Measurements from ENCODE around the gene AZGP1. TPM values are rescaled to one million over a fixed set of nuclear protein-coding genes. Genes with fewer than 3 reads are reported as not detected.
A peak's percentile ranks its signal among the peaks of the same experiment; 100 is the strongest.
"Not testable (repeated sequence)": the region's sequence is repeated elsewhere in the genome, so short reads cannot be mapped to it uniquely, and the experiment has no call there.

AZGP1 gene
- total RNA-seq, 2 donors from 2014 or later = 0.19 to 0.43 TPM

- no peaks in the 10 kb centered on the region for H3K4me1 Mint-ChIP-seq
- no peak for ATAC-seq (replicated peaks)
- H3K27ac Mint-ChIP-seq = peak overlapping the region; percentile 19
- H3K9me3 Mint-ChIP-seq = peaks cover 3% of the 10 kb centered on the region
- no peak overlapping the region for H3K4me3 Mint-ChIP-seq
- peaks cover 20% of the 10 kb centered on the region for H3K27me3 Mint-ChIP-seq
- H3K36me3 Mint-ChIP-seq (ENCODE audit: low read depth) = no peaks in the 10 kb centered on the region
These were observed 26.1 kb downstream of the AZGP1 start for GRCh38 chr7:99949645-99950228.

- ATAC-seq (replicated peaks) = no peak
- H3K4me1 Mint-ChIP-seq = no peaks in the 10 kb centered on the region
- no peak overlapping the region for H3K4me3 Mint-ChIP-seq
- H3K27ac Mint-ChIP-seq = no peak overlapping the region
- no peaks in the 10 kb centered on the region for H3K36me3 Mint-ChIP-seq (ENCODE audit: low read depth)
- peaks cover 22% of the 10 kb centered on the region for H3K27me3 Mint-ChIP-seq
- peaks cover 3% of the 10 kb centered on the region for H3K9me3 Mint-ChIP-seq
These were observed 28.2 kb downstream of the AZGP1 start for GRCh38 chr7:99947608-99948007.

GRCh38 chr7:99944497-99945070 lies 31.2 kb downstream of the AZGP1 start:
- peaks cover 32% of the 10 kb centered on the region for H3K27me3 Mint-ChIP-seq
- no peaks in the 10 kb centered on the region for H3K36me3 Mint-ChIP-seq (ENCODE audit: low read depth)
- H3K9me3 Mint-ChIP-seq = no peaks in the 10 kb centered on the region
- H3K4me3 Mint-ChIP-seq = no peak overlapping the region
- no peak for ATAC-seq (replicated peaks)
- H3K27ac Mint-ChIP-seq = no peak overlapping the region
- no peaks in the 10 kb centered on the region for H3K4me1 Mint-ChIP-seq

GRCh38 chr7:99943641-99944496 lies 32.0 kb downstream of the AZGP1 start:
- Mint-ChIP-seq H3K27me3 (peaks cover 36% of the 10 kb centered on the region), H3K36me3 (ENCODE audit: low read depth) (no peaks in the 10 kb centered on the region), H3K27ac (no peak overlapping the region), H3K9me3 (no peaks in the 10 kb centered on the region), H3K4me3 (no peak overlapping the region), H3K4me1 (no peaks in the 10 kb centered on the region)
- ATAC-seq (replicated peaks) = no peak

GRCh38 chr7:99938296-99938695 lies 37.5 kb downstream of the AZGP1 start:
- H3K36me3 Mint-ChIP-seq (ENCODE audit: low read depth) = no peaks in the 10 kb centered on the region
- no peak overlapping the region for H3K4me3 Mint-ChIP-seq

GRCh38 chr7:99935009-99935408 lies 40.8 kb downstream of the AZGP1 start:
- not testable (repeated sequence) for H3K36me3 Mint-ChIP-seq (ENCODE audit: low read depth); H3K4me1 Mint-ChIP-seq; H3K27ac Mint-ChIP-seq; H3K9me3 Mint-ChIP-seq; H3K4me3 Mint-ChIP-seq; ATAC-seq (replicated peaks); H3K27me3 Mint-ChIP-seq

More at GRCh38 chr7:99938296-99938695, 37.5 kb downstream of the AZGP1 start:
- no peak overlapping the region for H3K27ac Mint-ChIP-seq
- no peaks in the 10 kb centered on the region for H3K4me1 Mint-ChIP-seq
- no peak for ATAC-seq (replicated peaks)
- no peaks in the 10 kb centered on the region for H3K9me3 Mint-ChIP-seq
- peaks cover 28% of the 10 kb centered on the region for H3K27me3 Mint-ChIP-seq

GRCh38 chr7:99930376-99930775 lies 45.5 kb downstream of the AZGP1 start:
- Mint-ChIP-seq H3K36me3 (ENCODE audit: low read depth) (no peaks in the 10 kb centered on the region), H3K27me3 (peaks cover 13% of the 10 kb centered on the region), H3K4me1 (peaks cover 13% of the 10 kb centered on the region), H3K4me3 (peak overlapping the region; percentile 77), H3K27ac (peak overlapping the region; percentile 88), H3K9me3 (no peaks in the 10 kb centered on the region)
- no peak for ATAC-seq (replicated peaks)

GRCh38 chr7:99929730-99930053 lies 46.1 kb downstream of the AZGP1 start:
- Mint-ChIP-seq H3K4me1 (peaks cover 13% of the 10 kb centered on the region), H3K4me3 (peak overlapping the region; percentile 77), H3K9me3 (no peaks in the 10 kb centered on the region), H3K27ac (peak overlapping the region; percentile 88), H3K36me3 (ENCODE audit: low read depth) (no peaks in the 10 kb centered on the region), H3K27me3 (peaks cover 13% of the 10 kb centered on the region)
- peak; percentile 50 for ATAC-seq (replicated peaks)

GRCh38 chr7:99928994-99929729 lies 46.7 kb downstream of the AZGP1 start, which contains the start of gene GJC3:
Gene GJC3 (minus strand): TSS chr7:99929620. CDS start chr7:99929620, 0 bp downstream.
- Mint-ChIP-seq H3K4me3 (peak within 1 kb of the TSS; percentile 77), H3K4me1 (peaks cover 13% of the 10 kb centered on the region), H3K27ac (peak within 1 kb of the TSS; percentile 88), H3K9me3 (no peaks in the 10 kb centered on the region), H3K36me3 (ENCODE audit: low read depth) (no peaks in the 10 kb centered on the region), H3K27me3 (peaks cover 13% of the 10 kb centered on the region)
- peak; percentile 96 for ATAC-seq (replicated peaks)

GRCh38 chr7:99928188-99928587 lies 47.6 kb downstream of the AZGP1 start:
- Mint-ChIP-seq H3K9me3 (no peaks in the 10 kb centered on the region), H3K27me3 (peaks cover 13% of the 10 kb centered on the region), H3K36me3 (ENCODE audit: low read depth) (no peaks in the 10 kb centered on the region), H3K4me1 (peaks cover 13% of the 10 kb centered on the region), H3K4me3 (peak overlapping the region; percentile 77), H3K27ac (no peak overlapping the region)
- ATAC-seq (replicated peaks) = no peak

GRCh38 chr7:99927536-99927935 lies 48.3 kb downstream of the AZGP1 start:
- Mint-ChIP-seq H3K9me3 (no peaks in the 10 kb centered on the region), H3K4me1 (peaks cover 13% of the 10 kb centered on the region), H3K36me3 (ENCODE audit: low read depth) (no peaks in the 10 kb centered on the region), H3K27ac (no peak overlapping the region), H3K27me3 (peaks cover 13% of the 10 kb centered on the region), H3K4me3 (no peak overlapping the region)
- ATAC-seq (replicated peaks) = no peak

GRCh38 chr7:99926321-99926720 lies 49.5 kb downstream of the AZGP1 start:
- Mint-ChIP-seq H3K4me3 (no peak overlapping the region), H3K9me3 (no peaks in the 10 kb centered on the region), H3K27me3 (peaks cover 13% of the 10 kb centered on the region), H3K4me1 (peaks cover 13% of the 10 kb centered on the region), H3K27ac (no peak overlapping the region), H3K36me3 (ENCODE audit: low read depth) (peaks cover 6% of the 10 kb centered on the region)
- ATAC-seq (replicated peaks) = no peak

- H3K4me1 Mint-ChIP-seq = no peaks in the 10 kb centered on the region
- no peak for ATAC-seq (replicated peaks)
- H3K27me3 Mint-ChIP-seq = peaks cover 13% of the 10 kb centered on the region
- H3K4me3 Mint-ChIP-seq = no peak overlapping the region
- no peaks in the 10 kb centered on the region for H3K9me3 Mint-ChIP-seq
- peaks cover 27% of the 10 kb centered on the region for H3K36me3 Mint-ChIP-seq (ENCODE audit: low read depth)
- no peak overlapping the region for H3K27ac Mint-ChIP-seq
These were observed 52.6 kb downstream of the AZGP1 start for GRCh38 chr7:99923200-99923599.

- Mint-ChIP-seq H3K4me1 (peaks cover 18% of the 10 kb centered on the region), H3K27me3 (no peaks in the 10 kb centered on the region), H3K4me3 (peak overlapping the region; percentile 98), H3K36me3 (ENCODE audit: low read depth) (peaks cover 58% of the 10 kb centered on the region), H3K9me3 (no peaks in the 10 kb centered on the region), H3K27ac (peak overlapping the region; percentile 99)
- ATAC-seq (replicated peaks) = no peak
These were observed 55.7 kb downstream of the AZGP1 start for GRCh38 chr7:99920149-99920548.

Data from activated T-helper 17 cell treated with anti-CD3 and anti-CD28 coated beads, Interleukin-2, amount 50 U/mL, for 72 hours (primary cell).